Measurements from ENCODE around the gene ABHD12B.
A peak's percentile ranks its signal among the peaks of the same experiment; 100 is the strongest.
"Not testable (repeated sequence)": the region's sequence is repeated elsewhere in the genome, so short reads cannot be mapped to it uniquely, and the experiment has no call there.

Gene ABHD12B

GRCh38 chr14:50839691-50840090 lies 32.2 kb upstream of the ABHD12B start:
- FAIRE-seq = no peak

GRCh38 chr14:50844391-50844790 lies 27.5 kb upstream of the ABHD12B start:
- FAIRE-seq = no peak

GRCh38 chr14:50845166-50845565 lies 26.7 kb upstream of the ABHD12B start:
- FAIRE-seq = no peak

DNA sequence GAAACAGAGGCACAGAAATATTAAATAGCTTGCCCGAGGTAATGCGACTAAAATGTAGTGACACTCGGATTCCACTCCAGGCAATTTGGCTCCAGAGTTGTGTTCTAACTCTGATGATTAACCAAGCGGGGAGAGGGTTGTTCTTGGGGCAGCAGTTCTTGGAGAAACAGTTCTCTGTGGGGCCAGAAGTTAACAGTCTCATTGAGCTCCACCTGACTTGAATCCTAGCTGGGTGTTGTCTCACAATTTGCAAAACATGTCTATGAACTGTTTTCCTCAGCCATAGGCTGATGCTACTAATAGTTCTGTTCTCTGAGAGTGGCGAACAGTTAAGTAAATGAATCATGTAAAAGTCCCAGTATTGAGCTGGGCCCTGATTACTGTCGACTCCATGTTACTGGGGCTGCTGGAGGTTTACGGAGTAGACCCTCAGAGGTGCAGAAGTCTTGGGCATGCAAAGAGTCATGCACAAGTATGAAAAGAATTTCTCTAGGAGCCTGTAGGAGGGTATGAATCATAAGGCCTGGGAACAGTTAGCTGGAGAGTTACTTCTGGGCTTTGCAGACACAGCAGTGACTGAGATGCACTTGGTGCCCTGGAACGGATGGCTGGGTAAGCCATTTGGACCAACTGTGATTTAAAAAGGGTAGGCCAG lies 25.5 kb upstream of the ABHD12B start:
- FAIRE-seq = no peak

DNA sequence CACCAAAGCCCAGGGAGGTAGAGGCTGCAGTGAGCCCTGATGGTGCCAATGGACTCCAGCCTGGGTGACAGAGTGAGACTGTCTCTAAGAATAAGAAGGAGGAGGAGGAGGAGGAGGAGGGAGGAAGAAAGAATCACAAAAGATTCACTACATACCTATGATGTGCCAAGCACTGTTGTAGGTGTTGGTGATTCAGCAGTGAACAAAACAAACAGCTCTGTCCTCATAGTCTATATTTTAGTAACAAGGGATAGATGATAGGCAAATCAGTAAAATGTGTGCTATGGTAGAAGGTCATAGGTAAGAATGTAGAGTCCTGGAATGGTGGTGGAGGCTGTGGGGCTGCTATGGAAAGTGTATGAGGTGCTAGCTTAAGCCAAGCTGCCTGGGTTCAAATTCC lies 18.0 kb upstream of the ABHD12B start:
- FAIRE-seq = no peak

DNA sequence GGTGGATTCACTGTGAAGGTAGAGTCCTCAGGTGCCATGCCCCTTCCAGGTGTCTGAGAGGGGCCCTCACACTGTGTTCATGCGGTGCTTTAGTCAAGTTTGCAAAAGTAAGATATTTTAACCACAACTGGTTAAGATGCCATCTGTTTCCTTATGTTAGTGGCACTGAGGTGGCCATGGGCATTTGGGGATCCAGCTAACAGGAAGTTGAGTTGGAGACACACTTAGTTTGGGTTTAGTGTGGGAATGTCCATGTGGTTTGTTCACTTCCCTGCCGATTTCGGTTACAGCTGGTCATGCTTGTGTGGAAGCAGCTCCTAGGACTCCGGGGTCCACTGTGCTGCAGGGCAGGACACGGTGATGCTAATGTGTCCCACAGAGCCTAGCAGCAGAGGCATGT lies 17.3 kb upstream of the ABHD12B start:
- FAIRE-seq = no peak

- no peak for FAIRE-seq
These were observed 16.3 kb upstream of the ABHD12B start for GRCh38 chr14:50855558-50855957.

GRCh38 chr14:50856660-50857059 lies 15.2 kb upstream of the ABHD12B start:
- no peak for FAIRE-seq

DNA sequence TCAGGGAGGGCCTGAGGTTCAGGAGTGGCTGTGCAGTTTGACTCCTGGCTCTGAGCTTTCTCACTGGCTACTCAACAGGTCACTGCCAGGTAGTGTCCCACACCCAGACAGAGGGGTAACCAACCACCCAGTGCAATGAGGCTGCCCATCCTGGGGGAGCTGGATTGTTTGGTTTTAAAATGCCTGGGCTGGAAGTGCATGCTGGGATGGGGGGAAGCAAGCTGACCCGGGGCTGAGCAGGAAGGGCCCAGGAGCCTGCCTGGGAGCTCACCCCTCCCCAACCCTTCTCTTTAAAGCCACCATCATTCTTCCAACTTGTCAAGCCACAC lies 12.6 kb upstream of the ABHD12B start:
- no peak for FAIRE-seq

- peak; percentile 49 for FAIRE-seq
These were observed 11.3 kb upstream of the ABHD12B start for GRCh38 chr14:50860478-50861086.

DNA sequence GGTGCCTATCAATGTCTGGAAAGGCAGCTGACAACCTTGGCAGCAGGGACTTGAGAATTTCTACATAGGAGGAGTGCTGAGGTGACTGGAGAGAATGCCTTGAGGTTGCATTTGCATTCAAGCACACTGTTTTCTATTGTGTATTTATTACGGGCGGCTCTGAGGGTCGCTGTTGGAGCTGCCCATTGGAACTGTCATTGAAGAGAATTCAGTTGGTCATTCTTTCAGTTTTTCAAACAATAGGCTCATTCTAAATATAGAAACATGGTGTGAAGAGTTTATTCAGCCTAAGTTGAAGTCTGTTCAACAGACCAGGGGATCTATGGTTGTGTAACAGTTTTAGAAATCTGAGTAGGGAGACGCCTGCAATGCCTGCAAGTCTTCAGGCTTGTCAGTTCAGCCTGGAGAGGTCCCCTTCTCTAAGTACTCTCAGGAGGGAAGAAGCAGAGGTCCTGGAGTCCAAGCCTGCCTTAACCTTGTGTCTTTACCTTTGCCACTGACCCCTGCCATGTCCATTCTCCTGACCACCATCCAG lies 9.8 kb upstream of the ABHD12B start:
- no peak for FAIRE-seq

- no peak for FAIRE-seq
These were observed 7.6 kb upstream of the ABHD12B start for GRCh38 chr14:50864237-50864636.

DNA sequence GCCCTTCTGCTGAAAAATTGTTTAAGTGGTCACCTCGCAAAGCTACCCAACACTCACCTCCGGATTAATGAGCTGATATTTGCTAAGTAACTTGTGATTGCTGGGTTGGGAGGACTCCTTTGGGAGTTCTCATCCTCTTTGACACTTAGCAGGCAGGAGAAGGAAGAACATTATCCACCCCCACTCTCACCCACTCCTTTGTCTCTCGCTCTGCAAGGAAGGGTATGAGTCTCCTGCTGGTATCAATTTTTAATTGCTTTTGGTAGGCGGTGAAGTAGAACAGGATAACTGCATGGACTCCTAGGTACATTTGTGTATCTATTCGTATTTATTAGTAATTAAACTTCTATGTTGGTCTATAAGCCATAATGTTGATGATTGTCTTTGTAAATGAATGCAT lies 6.9 kb upstream of the ABHD12B start:
- FAIRE-seq = no peak

DNA sequence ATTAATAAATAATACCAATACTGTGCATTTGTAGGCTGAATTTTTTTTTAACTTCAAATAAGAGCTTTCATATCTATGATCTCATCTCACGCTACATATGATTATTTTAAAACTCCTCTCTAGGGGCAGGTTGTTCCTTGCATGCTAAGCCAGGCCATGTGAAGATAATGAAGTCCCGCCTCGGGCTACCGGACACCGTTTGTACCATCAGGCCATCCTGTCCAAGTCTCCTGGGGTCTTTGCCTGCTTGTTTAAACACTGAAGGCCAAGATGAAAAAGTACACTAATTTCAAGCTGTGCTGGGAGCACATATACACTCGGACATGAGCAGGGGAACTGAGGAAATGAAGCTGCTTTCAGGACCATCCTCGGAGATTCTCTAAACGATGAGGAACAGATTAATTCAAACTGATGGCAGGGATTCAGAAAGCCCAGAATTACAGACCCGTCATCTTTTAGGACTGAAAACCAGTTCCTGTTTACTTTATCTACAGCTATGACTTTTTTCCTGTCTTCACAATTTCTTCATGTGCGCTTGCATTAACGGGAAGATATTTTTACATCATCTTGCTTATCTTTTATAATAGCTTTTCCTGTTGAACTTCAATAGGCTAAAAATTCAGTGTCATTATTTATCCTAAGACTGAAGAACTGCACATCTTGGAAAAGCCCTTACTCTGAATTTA lies 6.3 kb upstream of the ABHD12B start:
- no peak for FAIRE-seq

- FAIRE-seq = no peak
These were observed 625 bp upstream of the ABHD12B start for GRCh38 chr14:50871228-50871627.

DNA sequence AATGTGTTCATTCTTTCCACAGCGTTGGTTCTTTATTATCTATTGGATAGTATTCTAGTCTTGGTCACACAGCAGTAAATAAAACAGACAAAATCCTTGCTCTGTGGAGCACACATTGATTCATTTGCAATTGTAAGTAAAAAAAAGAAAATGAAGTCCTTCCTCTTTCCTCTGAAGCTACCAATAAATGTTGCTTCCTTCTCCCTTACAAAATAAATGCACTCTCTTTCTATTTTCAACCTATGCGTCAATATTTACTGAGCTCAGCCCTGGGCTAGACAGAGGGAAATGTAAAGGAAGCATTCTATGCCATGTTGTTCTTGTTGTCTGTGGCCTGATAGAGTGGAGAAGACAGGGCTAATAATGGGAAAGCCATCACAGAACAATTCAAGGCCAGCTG lies 2.9 kb downstream of the ABHD12B start:
- no peak for FAIRE-seq

DNA sequence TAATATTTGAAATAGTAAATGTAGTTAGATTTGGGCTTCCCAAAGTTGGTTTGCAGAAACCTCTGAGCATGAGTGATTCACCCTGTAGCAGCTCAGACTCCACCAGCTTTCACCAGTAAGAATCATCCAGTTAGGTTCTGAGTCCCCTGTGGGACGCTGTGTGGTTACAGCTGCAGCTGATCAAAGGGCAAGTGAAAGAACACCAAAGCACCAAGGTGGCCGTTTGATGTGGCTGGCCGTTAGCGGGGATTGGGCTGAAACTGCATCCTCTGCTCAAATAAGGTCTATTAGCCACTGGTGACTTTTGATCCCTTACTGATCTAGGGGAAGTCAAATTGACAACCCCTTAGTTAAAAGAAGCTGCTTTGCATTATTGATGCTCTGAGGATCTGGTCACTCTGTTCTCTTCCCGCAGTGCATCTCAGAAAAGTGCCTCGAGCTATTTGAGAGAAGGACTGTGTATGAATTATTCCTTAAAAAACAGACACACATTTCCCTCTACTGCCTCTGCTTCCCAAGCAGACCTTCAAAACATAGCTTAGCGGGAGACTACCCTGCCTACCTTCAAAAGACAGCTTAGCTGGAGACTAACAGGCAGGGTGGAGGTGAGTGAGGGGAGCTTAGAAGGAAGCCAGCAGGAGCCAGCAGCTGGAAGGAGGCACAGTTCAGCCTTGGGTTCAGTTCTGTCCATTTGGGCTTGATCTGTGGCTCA lies 3.7 kb downstream of the ABHD12B start:
- no peak for FAIRE-seq

DNA sequence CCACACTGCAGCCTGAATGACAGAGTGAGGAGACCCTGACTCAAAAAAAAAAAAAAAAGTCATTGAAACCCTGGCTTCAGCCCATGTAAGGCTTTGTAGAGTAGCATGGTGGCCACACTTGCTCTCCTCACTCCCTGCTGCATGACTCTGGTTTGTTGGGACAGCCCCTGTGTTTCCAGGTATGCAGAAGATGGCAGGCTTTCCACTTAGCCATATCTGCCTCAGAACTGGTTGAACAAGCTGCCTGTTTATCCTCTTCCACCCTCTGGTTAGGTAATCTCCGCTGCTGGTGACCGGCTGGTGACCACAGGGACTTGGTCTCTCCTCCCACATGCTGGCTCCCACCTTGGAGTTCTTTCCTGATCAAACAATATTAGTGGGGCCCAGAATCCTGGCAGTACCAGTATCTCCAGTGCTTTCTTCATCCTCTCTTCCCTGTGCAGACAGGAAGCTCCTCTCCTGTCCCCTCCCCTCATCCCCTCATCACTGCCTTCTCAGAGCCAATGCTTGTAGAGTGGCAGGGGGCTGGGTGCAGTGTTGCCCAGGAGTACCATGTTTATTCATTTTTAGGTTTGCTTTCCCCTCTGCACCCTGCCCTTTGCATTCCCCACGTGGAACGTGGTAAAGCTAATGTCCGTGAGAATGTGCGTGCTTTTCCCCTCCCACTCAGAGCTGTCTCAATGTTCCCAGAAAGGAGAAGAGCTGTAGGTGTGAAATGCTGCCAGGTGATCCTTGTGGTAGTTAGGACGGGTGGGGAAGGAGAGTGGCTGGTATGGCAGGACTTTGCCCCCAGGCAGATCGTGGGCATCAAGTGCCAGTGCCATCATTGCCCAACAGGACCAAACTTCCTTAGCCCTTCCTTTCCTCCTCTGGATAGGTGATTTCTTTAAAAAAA lies 11.3 kb downstream of the ABHD12B start:
- FAIRE-seq = no peak

DNA sequence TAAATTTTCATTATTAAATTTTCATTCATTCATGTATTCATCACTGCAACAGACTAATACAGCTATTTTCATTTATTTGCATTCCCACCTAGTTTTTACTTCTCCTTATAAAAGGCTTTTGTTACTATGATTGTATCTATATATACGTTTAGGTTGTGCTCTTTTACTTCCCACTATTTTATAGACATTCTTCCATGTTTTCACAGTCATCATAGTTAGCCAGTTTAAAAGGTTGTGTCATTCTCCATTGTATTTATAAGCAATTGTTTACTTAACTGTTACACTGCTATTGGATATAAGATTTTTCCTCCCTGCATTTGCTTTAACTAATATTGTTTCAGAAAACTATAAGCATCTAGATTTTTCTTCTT lies 12.0 kb downstream of the ABHD12B start:
- no peak for FAIRE-seq

- FAIRE-seq = no peak
These were observed 15.6 kb downstream of the ABHD12B start for GRCh38 chr14:50887476-50887875.

- no peak for FAIRE-seq
These were observed 20.4 kb downstream of the ABHD12B start for GRCh38 chr14:50892255-50892654.

DNA sequence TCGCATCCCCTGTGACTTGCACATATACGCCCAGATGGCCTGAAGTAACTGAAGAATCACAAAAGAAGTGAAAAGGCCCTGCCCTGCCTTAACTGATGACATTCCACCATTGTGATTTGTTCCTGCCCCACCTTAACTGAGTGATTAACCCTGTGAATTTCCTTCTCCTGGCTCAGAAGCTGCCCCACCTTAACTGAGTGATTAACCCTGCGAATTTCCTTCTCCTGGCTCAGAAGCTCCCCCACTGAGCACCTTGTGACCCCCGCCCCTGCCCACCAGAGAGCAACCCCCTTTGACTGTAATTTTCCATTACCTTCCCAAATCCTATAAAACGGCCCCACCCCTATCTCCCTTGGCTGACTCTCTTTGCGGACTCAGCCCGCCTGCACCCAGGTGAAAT lies 24.6 kb downstream of the ABHD12B start:
- FAIRE-seq = not testable (repeated sequence)

DNA sequence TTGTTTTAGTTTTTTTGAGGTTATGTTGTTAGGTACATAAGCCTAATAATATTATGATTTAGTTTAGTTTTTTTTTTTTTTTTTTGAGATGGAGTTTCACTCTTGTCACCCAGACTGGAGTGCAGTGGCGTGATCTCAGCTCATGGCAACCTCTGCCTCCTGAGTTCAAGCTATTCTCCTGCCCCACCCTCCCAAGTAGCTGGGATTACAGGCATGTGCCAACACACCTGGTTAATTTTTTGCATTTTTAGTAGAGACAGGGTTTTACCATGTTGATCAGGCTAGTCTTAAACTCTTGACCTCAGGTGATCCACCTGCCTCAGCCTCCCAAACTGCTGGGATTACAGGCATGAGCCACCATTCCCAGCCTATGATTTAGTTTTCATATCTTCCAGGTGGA lies 25.2 kb downstream of the ABHD12B start:
- not testable (repeated sequence) for FAIRE-seq
